ENCODE data around the gene KCNK16. TPM values are rescaled to one million over a fixed set of nuclear protein-coding genes. Genes with fewer than 3 reads are reported as not detected.

The KCNK16 gene
- total and polyA plus RNA-seq, 2 of the 8 experiments (the other 6 are each of a cell fraction or from before 2014, with no cell fraction given), result not detected

DNA sequence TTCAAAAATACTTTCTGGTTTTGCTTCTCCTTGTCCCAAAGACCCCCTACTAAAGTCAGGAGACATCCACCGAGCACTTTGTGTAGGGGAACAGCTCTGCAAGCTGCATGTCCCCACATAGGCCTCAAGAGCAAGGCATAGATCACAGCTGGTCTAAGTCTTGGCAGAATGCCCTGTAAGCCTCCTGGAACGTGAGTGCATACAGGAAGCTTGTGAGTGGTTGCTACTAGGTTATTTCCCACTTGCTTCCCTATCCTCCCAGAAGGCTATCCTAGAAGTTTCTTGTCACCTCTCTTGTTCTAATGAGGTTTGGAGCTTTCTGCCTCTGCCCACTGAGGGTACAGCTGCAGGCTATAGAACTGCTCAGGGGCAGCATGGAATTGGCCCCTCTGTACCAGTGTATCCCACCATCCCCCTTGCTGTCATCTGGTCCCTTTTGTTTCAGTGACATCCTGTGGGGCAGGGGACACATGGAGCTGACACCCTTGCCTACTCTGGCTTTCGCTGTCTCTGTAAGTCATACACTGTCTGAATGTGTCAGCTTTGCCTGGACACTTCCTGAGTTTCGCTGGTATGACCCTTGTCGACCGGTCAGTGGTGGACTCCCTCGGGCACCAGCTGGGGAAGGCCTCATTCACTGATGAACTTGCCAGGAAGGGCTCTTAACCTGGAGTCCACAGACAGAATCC, 35.6 kb upstream of the KCNK16 start:
- DNase-seq (ENCODE audit: low read depth in 1 of 2, low spot score in 2 of 2) (no peak), FAIRE-seq (no peak)
- ChIA-PET POLR2A (ENCODE audit: partially characterized antibody) (no interaction called here), CTCF (ENCODE audit: partially characterized antibody) (interaction anchor here (0.8 to 3.3 kb wide), 7 partner anchors 9 to 552 kb away, joined by 3 to 20 read pairs (median 4); no protein-coding TSS in a partner anchor)
- Histone ChIP-seq H3K27me3 (replicated peaks in 1 of 4; ENCODE audit: control insufficient read depth in 3 of 4, extremely low read depth in 1 of 4, insufficient read depth in 3 of 4, low read length in 3 of 4) (no peaks in the 10 kb centered on the region), H2BK120ac (replicated peaks; ENCODE audit: low read depth, low read length) (no peak overlapping the region), H4K20me1 (replicated peaks in 1 of 2; ENCODE audit: control insufficient read depth in 1 of 2, insufficient read depth in 2 of 2, low read length in 2 of 2) (no peaks in the 10 kb centered on the region), H4K8ac (ENCODE audit: extremely low read depth, insufficient read depth, low read length) (no peak overlapping the region), H3K14ac (ENCODE audit: insufficient read length) (no peak overlapping the region), H2AK5ac (ENCODE audit: low read depth, low read length) (no peak overlapping the region), H3K23me2 (ENCODE audit: low read depth, low read length) (no peaks in the 10 kb centered on the region), H4K91ac (replicated peaks; ENCODE audit: insufficient read length, low read length) (no peak overlapping the region), H2BK15ac (ENCODE audit: low read length) (no peak overlapping the region), H2AFZ (ENCODE audit: low read length) (no peak overlapping the region), H3K79me1 (ENCODE audit: low read depth, low read length) (no peaks in the 10 kb centered on the region; the same call in 1 of the 2 replicates), H3K79me2 (ENCODE audit: control insufficient read depth in 1 of 2, insufficient read depth in 2 of 2, low read length in 2 of 2) (no peaks in the 10 kb centered on the region), H3K9ac (replicated peaks in 1 of 4; ENCODE audit: extremely low read depth in 1 of 4, low read depth in 3 of 4, low read length in 3 of 4) (no peak overlapping the region), H3K56ac (replicated peaks; ENCODE audit: insufficient read length, low read depth, low read length) (no peak overlapping the region), H3K27ac (ENCODE audit: low read depth, low read length) (no peak overlapping the region), H4K5ac (ENCODE audit: insufficient read length, low read depth, low read length) (no peak overlapping the region), H3K18ac (ENCODE audit: extremely low read depth, low read length) (no peak overlapping the region), H3K4me2 (ENCODE audit: insufficient read depth in 1 of 2, low read depth in 2 of 2, low read length in 2 of 2) (no peak overlapping the region), H3K4me3 (ENCODE audit: extremely low read depth in 1 of 4, insufficient read depth in 2 of 4, low read depth in 3 of 4, low read length in 4 of 4) (no peak overlapping the region), H3K36me3 (ENCODE audit: control insufficient read depth in 2 of 4, insufficient read depth in 4 of 4, low read length in 3 of 4) (no peaks in the 10 kb centered on the region), H3K9me3 (ENCODE audit: insufficient read depth in 2 of 2, low read depth in 1 of 2, low read length in 1 of 2) (no peaks in the 10 kb centered on the region), H3K4ac (replicated peaks; ENCODE audit: insufficient read length, low read depth, low read length) (no peak overlapping the region), H2BK20ac (ENCODE audit: low read length) (no peak overlapping the region), H2BK12ac (ENCODE audit: low read depth, low read length) (no peak overlapping the region), H3K23ac (ENCODE audit: insufficient read length) (no peak overlapping the region), H3K4me1 (replicated peaks in 1 of 4; ENCODE audit: control insufficient read depth in 3 of 4, insufficient read depth in 4 of 4, low read length in 3 of 4) (peaks cover 0 to 7% (median 2%) of the 10 kb centered on the region in 4 experiments; a peak in 4 of 7 replicates), H2BK5ac (ENCODE audit: low read depth, low read length) (no peak overlapping the region)
- WGBS, 2 experiments (ENCODE audit: extremely low coverage in 1 of 2, insufficient coverage in 1 of 2, insufficient read length in 1 of 2, insufficient replicate concordance in 2 of 2, low coverage in 1 of 2, low lambda C conversion rate in 2 of 2, missing lambda C conversion rate in 1 of 2), result 81% methylated on average over 7 of the region's 7 CpGs; no CpG with 5 or more reads in 1 of the 2 experiments
- TF ChIP-seq CHD2 (IDR thresholded peaks at IDR 0.05; ENCODE audit: low read length), result no peak
- no peak for TF ChIP-seq SUZ12 (IDR thresholded peaks at IDR 0.05; ENCODE audit: low read length)
- TF ChIP-seq CREB1 (IDR thresholded peaks at IDR 0.05), result no peak
- no peak for TF ChIP-seq KDM4A (IDR thresholded peaks at IDR 0.05; ENCODE audit: low read depth, low read length, severe bottlenecking)
- TF ChIP-seq CBX5 (IDR thresholded peaks at IDR 0.05; ENCODE audit: low read depth, low read length), result no peak
- TF ChIP-seq SIN3A (conservative IDR thresholded peaks at IDR 0.05 in 1 of 2, IDR thresholded peaks at IDR 0.05 in 1 of 2; ENCODE audit: low read depth in 1 of 2, low read length in 2 of 2), result no peak
- TF ChIP-seq FOSL1 (IDR thresholded peaks at IDR 0.05; ENCODE audit: insufficient read depth, low read depth, low read length), result no peak
- no peak for TF ChIP-seq PHF8 (conservative IDR thresholded peaks at IDR 0.05; ENCODE audit: low read depth, low read length)
- no peak for TF ChIP-seq NRF1 (IDR thresholded peaks at IDR 0.05; ENCODE audit: low read depth, low read length)
- TF ChIP-seq MAFK (IDR thresholded peaks at IDR 0.05; ENCODE audit: low read depth, low read length), result no peak
- no peak for TF ChIP-seq SIX5 (IDR thresholded peaks at IDR 0.05; ENCODE audit: low read depth, low read length)
- no peak for TF ChIP-seq SIRT6 (IDR thresholded peaks at IDR 0.05; ENCODE audit: low read length)
